Dedifferentiated amniotic fluid mesenchymal stem cell (primary cell): ENCODE data around the gene CEP19.

Experiments
- DNase-seq: peaks from one replicate; pipeline ENCODE4 v3.0.0-alpha.2; 2016; ENCODE audit errors: extremely low spot score

Gene CEP19

DNA sequence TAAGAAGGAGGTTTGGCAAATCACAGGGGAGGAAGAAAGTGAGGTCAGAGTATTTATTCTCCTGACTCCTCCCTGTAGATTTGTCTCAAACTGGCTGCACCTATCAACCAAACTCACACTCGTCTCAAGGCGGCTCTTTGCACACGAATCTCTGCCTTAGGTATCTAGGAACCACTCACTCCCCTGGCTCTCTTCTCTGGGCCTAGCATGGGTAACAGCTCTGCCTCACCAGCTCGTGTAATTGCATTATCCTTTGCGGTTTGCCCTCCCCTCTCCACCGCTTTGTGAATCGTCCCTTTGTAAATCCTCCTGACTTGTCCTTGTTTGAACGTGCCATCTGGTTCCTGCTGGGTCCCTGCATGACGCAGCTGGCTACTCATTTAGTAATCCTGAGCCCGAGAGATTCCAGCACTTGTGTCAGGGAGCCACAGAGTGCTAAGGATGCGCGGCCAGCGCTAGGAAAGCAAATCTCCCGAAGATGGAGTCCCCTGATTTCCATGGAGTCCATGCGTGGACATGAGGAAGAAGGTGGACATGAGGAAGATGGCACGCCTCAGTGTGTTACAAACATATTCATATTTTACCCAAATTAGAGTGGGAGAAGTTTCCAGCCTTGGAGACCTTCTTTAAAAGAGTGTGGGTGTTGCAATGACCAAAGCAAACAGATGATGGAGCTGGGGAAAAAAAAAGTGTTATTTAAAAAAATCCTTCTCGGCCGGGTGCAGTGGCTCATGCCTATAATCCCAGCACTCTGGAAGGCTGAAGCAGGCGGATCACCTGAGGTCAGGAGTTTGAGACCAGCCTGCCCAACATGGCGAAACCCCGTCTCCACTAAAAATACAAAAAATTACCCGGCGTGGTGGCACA is 45.8 kb downstream of the CEP19 start:
- peak; percentile 41 for DNase-seq

DNA sequence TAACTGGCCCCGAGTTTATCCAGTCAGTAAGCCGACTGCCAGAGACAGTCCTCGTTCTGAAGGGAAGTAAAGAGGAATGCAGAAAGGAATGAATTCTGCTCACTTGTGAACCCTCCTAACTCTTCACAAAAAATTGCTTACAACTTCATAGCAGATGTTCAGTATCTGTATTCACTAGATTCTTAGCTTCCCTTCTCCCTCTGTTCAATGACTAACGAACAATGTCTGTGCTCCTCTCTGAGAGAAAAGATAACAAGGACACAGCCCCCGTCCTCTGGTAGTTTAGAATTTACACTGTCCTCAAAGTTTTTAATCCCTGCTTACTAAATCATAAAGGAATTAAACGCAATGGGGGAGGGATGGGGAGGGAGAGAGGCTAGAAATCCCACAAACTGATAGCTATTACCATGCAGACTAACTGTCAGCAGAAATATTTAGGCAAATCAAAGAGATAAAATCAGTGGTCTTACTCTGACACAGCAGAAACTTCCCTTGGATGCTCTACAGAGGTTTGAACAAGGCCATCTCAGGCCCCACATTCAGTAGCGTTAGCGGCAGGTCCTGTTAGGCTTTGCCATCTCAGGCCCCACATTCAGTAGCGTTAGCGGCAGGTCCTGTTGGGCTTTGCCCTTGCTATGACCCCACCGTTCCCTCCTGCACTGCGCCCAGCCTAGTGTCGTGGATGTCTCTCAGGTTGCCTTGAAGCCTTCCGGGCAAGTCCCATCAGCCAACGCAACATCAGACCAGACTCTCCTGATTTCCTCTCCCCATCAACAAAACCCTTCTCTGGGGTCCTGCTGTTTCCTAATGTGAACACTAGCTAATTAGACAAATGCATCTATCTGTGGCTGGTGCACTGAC is 49.1 kb downstream of the CEP19 start:
- DNase-seq = no peak

DNA sequence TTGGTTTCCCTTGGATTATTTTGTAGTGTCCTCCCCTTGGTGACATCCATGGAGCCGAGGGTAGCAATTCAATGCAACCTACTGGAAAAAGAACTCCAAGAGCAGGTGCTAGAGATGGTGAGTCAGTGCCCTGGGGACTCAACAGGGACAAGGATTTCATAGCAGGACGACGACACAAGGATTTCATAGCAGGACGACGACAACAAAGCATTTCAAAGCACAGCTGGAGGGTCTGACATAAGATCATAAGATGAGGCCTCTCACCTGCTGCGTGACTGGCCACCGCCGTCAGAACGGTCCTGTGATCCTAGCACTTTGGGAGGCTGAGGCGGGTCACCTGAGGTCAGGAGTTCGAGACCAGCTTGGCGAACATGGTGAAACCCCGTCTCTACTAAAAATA is 50.0 kb downstream of the CEP19 start:
- DNase-seq = no peak

DNA sequence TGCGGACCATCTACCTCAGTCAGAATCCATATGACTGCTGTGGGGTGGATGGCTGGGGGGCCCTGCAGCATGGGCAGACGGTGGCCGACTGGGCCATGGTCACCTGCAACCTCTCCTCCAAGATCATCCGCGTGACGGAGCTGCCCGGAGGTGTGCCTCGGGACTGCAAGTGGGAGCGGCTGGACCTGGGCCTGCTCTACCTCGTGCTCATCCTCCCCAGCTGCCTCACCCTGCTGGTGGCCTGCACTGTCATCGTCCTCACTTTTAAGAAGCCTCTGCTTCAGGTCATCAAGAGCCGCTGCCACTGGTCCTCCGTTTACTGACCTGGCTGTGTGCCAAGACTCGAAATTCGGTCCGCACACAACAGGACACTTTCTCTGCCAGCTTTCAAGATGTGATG is 50.6 kb downstream of the CEP19 start:
- DNase-seq = no peak

DNA sequence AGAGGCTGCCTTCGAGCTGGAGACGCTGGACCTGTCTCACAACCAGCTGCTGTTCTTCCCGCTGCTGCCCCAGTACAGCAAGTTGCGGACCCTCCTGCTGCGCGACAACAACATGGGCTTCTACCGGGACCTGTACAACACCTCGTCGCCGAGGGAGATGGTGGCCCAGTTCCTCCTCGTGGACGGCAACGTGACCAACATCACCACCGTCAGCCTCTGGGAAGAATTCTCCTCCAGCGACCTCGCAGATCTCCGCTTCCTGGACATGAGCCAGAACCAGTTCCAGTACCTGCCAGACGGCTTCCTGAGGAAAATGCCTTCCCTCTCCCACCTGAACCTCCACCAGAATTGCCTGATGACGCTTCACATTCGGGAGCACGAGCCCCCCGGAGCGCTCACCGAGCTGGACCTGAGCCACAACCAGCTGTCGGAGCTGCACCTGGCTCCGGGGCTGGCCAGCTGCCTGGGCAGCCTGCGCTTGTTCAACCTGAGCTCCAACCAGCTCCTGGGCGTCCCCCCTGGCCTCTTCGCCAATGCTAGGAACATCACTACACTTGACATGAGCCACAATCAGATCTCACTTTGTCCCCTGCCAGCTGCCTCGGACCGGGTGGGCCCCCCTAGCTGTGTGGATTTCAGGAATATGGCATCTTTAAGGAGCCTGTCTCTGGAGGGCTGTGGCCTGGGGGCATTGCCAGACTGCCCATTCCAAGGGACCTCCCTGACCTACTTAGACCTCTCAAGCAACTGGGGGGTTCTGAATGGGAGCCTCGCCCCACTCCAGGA is 51.5 kb downstream of the CEP19 start:
- no peak for DNase-seq

DNA sequence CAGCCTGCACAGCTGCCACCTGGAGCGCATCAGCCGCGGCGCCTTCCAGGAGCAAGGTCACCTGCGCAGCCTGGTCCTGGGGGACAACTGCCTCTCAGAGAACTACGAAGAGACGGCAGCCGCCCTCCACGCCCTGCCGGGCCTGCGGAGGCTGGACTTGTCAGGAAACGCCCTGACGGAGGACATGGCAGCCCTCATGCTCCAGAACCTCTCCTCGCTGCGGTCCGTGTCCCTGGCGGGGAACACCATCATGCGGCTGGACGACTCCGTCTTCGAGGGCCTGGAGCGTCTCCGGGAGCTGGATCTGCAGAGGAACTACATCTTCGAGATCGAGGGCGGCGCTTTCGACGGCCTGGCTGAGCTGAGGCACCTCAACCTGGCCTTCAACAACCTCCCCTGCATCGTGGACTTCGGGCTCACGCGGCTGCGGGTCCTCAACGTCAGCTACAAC is 52.1 kb downstream of the CEP19 start:
- no peak for DNase-seq
